Measurements from ENCODE around the gene SECISBP2L. TPM values are rescaled to one million over a fixed set of nuclear protein-coding genes. Genes with fewer than 3 reads are reported as not detected.
A peak's percentile ranks its signal among the peaks of the same experiment; 100 is the strongest.

SECISBP2L gene
- total RNA-seq, 2 experiments from 2014 or later = 22.4 to 36.8 TPM

GRCh38 chr15:48963524-48964113 is 82.6 kb downstream of the SECISBP2L start, which contains the start of gene SHC4:
Gene SHC4, minus strand, starts transcription at chr15:48963919. Its CDS starts 904 bp downstream, at chr15:48963015.
- Mint-ChIP-seq H3K27ac (peak within 1 kb of the TSS; percentile 84), H3K4me3 (peak within 1 kb of the TSS; percentile 69), H3K9me3 (ENCODE audit: low read depth) (no peaks in the 10 kb centered on the region), H3K4me1 (peaks cover 34% of the 10 kb centered on the region), H3K27me3 (peaks cover 38% of the 10 kb centered on the region), H3K36me3 (ENCODE audit: low read depth) (peaks cover 2% of the 10 kb centered on the region)
- CTCF ChIA-PET = interaction anchor here (0.8 to 5.9 kb wide), 4 partner anchors 12 to 102 kb away, joined by 3 to 72 read pairs (median 4); partner anchors contain the start of gene EID1
- ATAC-seq (peak; percentile 45), DNase-seq (peak; percentile 29)
- POLR2A ChIA-PET = interaction anchor here (0.5 to 0.7 kb wide), 3 partner anchors 39 to 1049 kb away, joined by 3 to 4 read pairs (median 3); no protein-coding TSS in a partner anchor
- intact Hi-C loops (cut with DNase I, micrococcal nuclease) = loop anchor here in 1 of 2 experiments (2.0 kb wide), 1 partner anchor 75 kb away; no protein-coding TSS in a partner anchor

- peak; percentile 18 for DNase-seq
- peak overlapping the region; percentile 69 for H3K4me3 Mint-ChIP-seq
- H3K27ac Mint-ChIP-seq = no peak overlapping the region
- ATAC-seq = no peak
- H3K27me3 Mint-ChIP-seq = peaks cover 38% of the 10 kb centered on the region
- intact Hi-C loops (cut with DNase I, micrococcal nuclease) = loop anchor here in 1 of 2 experiments (2.0 kb wide), 1 partner anchor 74 kb away; no protein-coding TSS in a partner anchor
- peaks cover 2% of the 10 kb centered on the region for H3K36me3 Mint-ChIP-seq (ENCODE audit: low read depth)
- H3K4me1 Mint-ChIP-seq = peaks cover 34% of the 10 kb centered on the region
- H3K9me3 Mint-ChIP-seq (ENCODE audit: low read depth) = no peaks in the 10 kb centered on the region
- ChIA-PET POLR2A (interaction anchor here (0.7 kb wide), 1 partner anchor 1050 kb away, joined by 4 read pairs; no protein-coding TSS in a partner anchor), CTCF (interaction anchor here (1.2 to 5.9 kb wide), 4 partner anchors 12 to 85 kb away, joined by 3 to 72 read pairs (median 5); partner anchors contain the start of gene EID1)
Measured at GRCh38 chr15:48962662-48963523, 83.4 kb downstream of the SECISBP2L start.

- peaks cover 3% of the 10 kb centered on the region for H3K27me3 Mint-ChIP-seq
- DNase-seq = no peak
Measured at GRCh38 chr15:48955967-48956366, 90.3 kb downstream of the SECISBP2L start.

GRCh38 chr15:48955370-48955769 is 90.9 kb downstream of the SECISBP2L start:
- CTCF ChIA-PET = interaction anchor here (0.7 to 1.2 kb wide), 2 partner anchors 14 to 20 kb away, joined by 3 to 4 read pairs; no protein-coding TSS in a partner anchor
- H3K27me3 Mint-ChIP-seq = peaks cover 2% of the 10 kb centered on the region
- H3K4me3 Mint-ChIP-seq = no peak overlapping the region
- POLR2A ChIA-PET = no interaction called here
- no peak for ATAC-seq
- intact Hi-C loops (cut with DNase I, micrococcal nuclease) = no loop called here
- DNase-seq = no peak
- no peaks in the 10 kb centered on the region for H3K9me3 Mint-ChIP-seq (ENCODE audit: low read depth)
- no peaks in the 10 kb centered on the region for H3K36me3 Mint-ChIP-seq (ENCODE audit: low read depth)
- H3K4me1 Mint-ChIP-seq = no peaks in the 10 kb centered on the region
- no peak overlapping the region for H3K27ac Mint-ChIP-seq

More at GRCh38 chr15:48955967-48956366, 90.3 kb downstream of the SECISBP2L start:
- H3K4me3 Mint-ChIP-seq = no peak overlapping the region
- ATAC-seq = no peak
- intact Hi-C loops (cut with DNase I, micrococcal nuclease) = no loop called here
- no peaks in the 10 kb centered on the region for H3K4me1 Mint-ChIP-seq
- no peaks in the 10 kb centered on the region for H3K9me3 Mint-ChIP-seq (ENCODE audit: low read depth)
- CTCF ChIA-PET = interaction anchor here (0.7 kb wide), 1 partner anchor 15 kb away, joined by 4 read pairs; no protein-coding TSS in a partner anchor
- H3K27ac Mint-ChIP-seq = no peak overlapping the region
- no peaks in the 10 kb centered on the region for H3K36me3 Mint-ChIP-seq (ENCODE audit: low read depth)
- POLR2A ChIA-PET = no interaction called here

- Mint-ChIP-seq H3K4me1 (no peaks in the 10 kb centered on the region), H3K27me3 (peaks cover 2% of the 10 kb centered on the region), H3K9me3 (ENCODE audit: low read depth) (no peaks in the 10 kb centered on the region), H3K4me3 (no peak overlapping the region), H3K27ac (no peak overlapping the region), H3K36me3 (ENCODE audit: low read depth) (no peaks in the 10 kb centered on the region)
- intact Hi-C loops (cut with DNase I, micrococcal nuclease) = no loop called here
- POLR2A ChIA-PET = no interaction called here
- CTCF ChIA-PET = interaction anchor here (1.2 kb wide), 1 partner anchor 21 kb away, joined by 3 read pairs; no protein-coding TSS in a partner anchor
- DNase-seq (no peak), ATAC-seq (no peak)
Measured at GRCh38 chr15:48954538-48954937, 91.7 kb downstream of the SECISBP2L start.

GRCh38 chr15:48946840-48947187 is 99.4 kb downstream of the SECISBP2L start:
- H3K27me3 Mint-ChIP-seq = peaks cover 16% of the 10 kb centered on the region
- ChIA-PET POLR2A (no interaction called here), CTCF (interaction anchor here (1.4 to 5.3 kb wide), 2 partner anchors 17 to 28 kb away, joined by 3 to 25 read pairs; partner anchors contain the start of gene SHC4)
- ATAC-seq (no peak), DNase-seq (no peak)
- H3K36me3 Mint-ChIP-seq (ENCODE audit: low read depth) = no peaks in the 10 kb centered on the region
- peaks cover 12% of the 10 kb centered on the region for H3K4me1 Mint-ChIP-seq
- H3K9me3 Mint-ChIP-seq (ENCODE audit: low read depth) = no peaks in the 10 kb centered on the region
- H3K4me3 Mint-ChIP-seq = no peak overlapping the region
- H3K27ac Mint-ChIP-seq = no peak overlapping the region
- intact Hi-C loops (cut with DNase I, micrococcal nuclease) = loop anchor here (2.0 to 10.0 kb wide), 3 partner anchors 18 to 1190 kb away; no protein-coding TSS in a partner anchor

GRCh38 chr15:48946074-48946839 is 100.0 kb downstream of the SECISBP2L start:
- Mint-ChIP-seq H3K9me3 (ENCODE audit: low read depth) (no peaks in the 10 kb centered on the region), H3K27me3 (peaks cover 20% of the 10 kb centered on the region), H3K27ac (peak overlapping the region; percentile 7), H3K4me1 (peaks cover 13% of the 10 kb centered on the region), H3K4me3 (no peak overlapping the region), H3K36me3 (ENCODE audit: low read depth) (no peaks in the 10 kb centered on the region)
- POLR2A ChIA-PET = interaction anchor here (0.6 kb wide), 1 partner anchor 209 kb away, joined by 3 read pairs; the partner anchor contains the start of gene COPS2
- DNase-seq (no peak), ATAC-seq (peak; percentile 93)
- intact Hi-C loops (cut with DNase I, micrococcal nuclease) = loop anchor here (2.0 to 10.0 kb wide), 3 partner anchors 17 to 1191 kb away; no protein-coding TSS in a partner anchor
- CTCF ChIA-PET = interaction anchor here (0.9 to 5.3 kb wide), 5 partner anchors 16 to 85 kb away, joined by 3 to 25 read pairs (median 4); partner anchors contain the start of gene EID1

GRCh38 chr15:48945386-48945785 is 100.9 kb downstream of the SECISBP2L start:
- intact Hi-C loops (cut with DNase I, micrococcal nuclease) = loop anchor here (5.0 to 10.0 kb wide), 2 partner anchors 1189 to 1192 kb away; no protein-coding TSS in a partner anchor
- H3K36me3 Mint-ChIP-seq (ENCODE audit: low read depth) = no peaks in the 10 kb centered on the region
- H3K27ac Mint-ChIP-seq = peak overlapping the region; percentile 9
- ATAC-seq (no peak), DNase-seq (no peak)
- POLR2A ChIA-PET = no interaction called here
- no peaks in the 10 kb centered on the region for H3K9me3 Mint-ChIP-seq (ENCODE audit: low read depth)
- no peak overlapping the region for H3K4me3 Mint-ChIP-seq
- CTCF ChIA-PET = interaction anchor here (1.2 to 5.3 kb wide), 4 partner anchors 17 to 77 kb away, joined by 4 to 25 read pairs (median 5); partner anchors contain the start of gene EID1
- H3K27me3 Mint-ChIP-seq = peaks cover 27% of the 10 kb centered on the region
- H3K4me1 Mint-ChIP-seq = peaks cover 17% of the 10 kb centered on the region

GRCh38 chr15:48941904-48942303 is 104.3 kb downstream of the SECISBP2L start:
- Mint-ChIP-seq H3K27ac (no peak overlapping the region), H3K4me3 (no peak overlapping the region), H3K36me3 (ENCODE audit: low read depth) (no peaks in the 10 kb centered on the region), H3K27me3 (peaks cover 30% of the 10 kb centered on the region), H3K4me1 (peaks cover 20% of the 10 kb centered on the region), H3K9me3 (ENCODE audit: low read depth) (no peaks in the 10 kb centered on the region)
- ChIA-PET CTCF (interaction anchor here (1.3 to 1.7 kb wide), 2 partner anchors 34 to 80 kb away, joined by 3 to 4 read pairs; no protein-coding TSS in a partner anchor), POLR2A (no interaction called here)
- ATAC-seq (no peak), DNase-seq (no peak)
- intact Hi-C loops (cut with DNase I, micrococcal nuclease) = loop anchor here in 1 of 2 experiments (10.0 kb wide), 1 partner anchor 1193 kb away; no protein-coding TSS in a partner anchor

GRCh38 chr15:48940508-48940907 is 105.7 kb downstream of the SECISBP2L start:
- Mint-ChIP-seq H3K4me3 (no peak overlapping the region), H3K36me3 (ENCODE audit: low read depth) (no peaks in the 10 kb centered on the region), H3K27me3 (peaks cover 35% of the 10 kb centered on the region), H3K9me3 (ENCODE audit: low read depth) (no peaks in the 10 kb centered on the region), H3K4me1 (peaks cover 10% of the 10 kb centered on the region), H3K27ac (no peak overlapping the region)
- peak; percentile 83 for ATAC-seq
- ChIA-PET CTCF (interaction anchor here (0.6 to 1.7 kb wide), 2 partner anchors 15 to 35 kb away, joined by 4 read pairs; no protein-coding TSS in a partner anchor), POLR2A (no interaction called here)
- peak; percentile 31 for DNase-seq
- intact Hi-C loops (cut with DNase I, micrococcal nuclease) = loop anchor here (1.0 to 10.0 kb wide), 2 partner anchors 11 to 1194 kb away; no protein-coding TSS in a partner anchor
